ENCODE results near the gene GADD45A.

Gene GADD45A

GRCh38 chr1:67705735-67706453, 20.9 kb downstream of the GADD45A start:
- TF ChIP-seq CTCF (IDR thresholded peaks at IDR 0.05; ENCODE audit: low read depth, low read length, missing control alignments): no peak
- H3K4me3 ChIP-seq (ENCODE audit: low read depth, low read length): no peak overlapping the region
- DNase-seq (ENCODE audit: low read depth): no peak

- no peak for DNase-seq (ENCODE audit: low read depth)
- H3K4me3 ChIP-seq (ENCODE audit: low read depth, low read length): no peak overlapping the region
- TF ChIP-seq CTCF (IDR thresholded peaks at IDR 0.05; ENCODE audit: low read depth, low read length, missing control alignments): no peak
Observed at GRCh38 chr1:67708606-67709005, 23.6 kb downstream of the GADD45A start.

DNA sequence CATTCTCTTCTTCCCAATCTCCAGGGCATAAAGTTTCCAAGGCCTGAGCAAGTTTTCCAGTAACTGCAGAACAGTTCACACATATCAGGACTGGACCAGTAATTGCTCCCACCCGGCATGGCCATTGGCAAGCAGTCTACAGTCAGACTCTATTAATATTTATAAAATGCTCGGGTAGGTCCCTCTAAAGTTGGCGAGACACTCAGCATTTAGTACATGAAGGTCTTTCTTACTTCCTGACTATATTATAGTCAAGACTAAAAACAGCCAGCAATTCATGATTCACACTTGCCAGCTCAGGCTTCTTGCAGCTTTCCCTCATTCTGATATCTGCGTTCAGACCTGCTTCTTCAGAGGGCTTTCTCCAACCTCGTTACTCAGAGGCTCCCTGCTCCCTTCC, 25.4 kb downstream of the GADD45A start:
- no peak overlapping the region for H3K4me3 ChIP-seq (ENCODE audit: low read depth, low read length)
- DNase-seq (ENCODE audit: low read depth): no peak
- TF ChIP-seq CTCF (IDR thresholded peaks at IDR 0.05; ENCODE audit: low read depth, low read length, missing control alignments): no peak

- TF ChIP-seq CTCF (IDR thresholded peaks at IDR 0.05; ENCODE audit: low read depth, low read length, missing control alignments): no peak
- no peak for DNase-seq (ENCODE audit: low read depth)
- H3K4me3 ChIP-seq (ENCODE audit: low read depth, low read length): no peak overlapping the region
Observed at GRCh38 chr1:67711158-67711854, 26.3 kb downstream of the GADD45A start.

DNA sequence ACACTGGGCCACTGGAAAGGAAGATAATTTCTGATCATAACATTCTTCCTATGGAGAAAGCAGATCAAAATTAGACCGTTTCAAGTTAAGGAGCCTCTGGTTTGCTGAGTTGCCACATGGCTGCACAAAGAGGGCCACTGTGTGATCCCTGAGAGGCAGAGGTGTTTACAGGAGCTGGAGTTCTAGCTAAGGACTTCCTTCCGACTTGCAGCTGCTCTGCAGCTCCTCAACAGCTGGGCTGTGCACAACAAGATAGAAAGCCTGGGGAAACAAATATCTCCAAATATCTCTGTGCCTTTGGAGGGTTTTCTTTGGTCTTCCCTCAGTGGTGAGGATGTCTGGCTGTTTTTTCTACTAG, 26.8 kb downstream of the GADD45A start:
- no peak for TF ChIP-seq CTCF (IDR thresholded peaks at IDR 0.05; ENCODE audit: low read depth, low read length, missing control alignments)
- DNase-seq (ENCODE audit: low read depth): no peak
- H3K4me3 ChIP-seq (ENCODE audit: low read depth, low read length): no peak overlapping the region

DNA sequence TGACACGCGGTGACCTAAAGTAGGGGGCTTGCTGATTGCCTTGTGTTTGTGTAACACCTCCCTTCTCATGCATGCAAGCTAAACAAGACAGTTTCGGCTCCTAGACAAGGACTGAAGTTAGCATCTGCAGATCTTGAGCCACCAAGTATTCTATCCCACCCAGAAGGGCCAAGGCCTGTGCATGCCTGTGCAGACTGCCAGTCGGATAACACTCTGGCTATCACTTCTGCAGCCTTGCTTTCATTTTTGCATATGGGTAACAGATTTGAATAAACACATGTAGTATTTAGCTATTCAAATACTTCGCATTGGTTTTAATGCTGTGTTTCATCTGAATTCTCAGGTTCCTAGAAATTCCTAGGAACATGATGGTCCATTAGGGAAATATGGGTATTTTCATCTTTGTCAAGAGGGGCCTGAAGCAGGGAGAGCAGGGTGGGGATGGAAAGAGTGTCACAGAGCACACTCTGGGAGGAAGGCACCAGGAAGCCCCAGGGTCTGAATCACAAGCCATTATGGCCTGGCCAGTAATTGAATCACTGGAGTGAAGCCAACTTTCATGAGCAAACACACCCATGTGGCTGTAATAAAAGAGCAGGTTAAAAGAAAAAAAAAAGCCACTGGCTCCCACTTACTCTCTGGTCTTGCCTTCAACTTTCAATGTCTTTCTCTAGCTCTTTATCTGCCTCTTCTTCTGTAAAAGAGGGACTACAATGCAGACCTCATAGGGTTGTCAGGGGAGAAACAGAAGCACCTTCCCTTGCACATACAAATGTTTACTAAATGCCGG, 28.3 kb downstream of the GADD45A start:
- H3K4me3 ChIP-seq (ENCODE audit: low read depth, low read length): no peak overlapping the region
- DNase-seq (ENCODE audit: low read depth): no peak
- no peak for TF ChIP-seq CTCF (IDR thresholded peaks at IDR 0.05; ENCODE audit: low read depth, low read length, missing control alignments)
